Ovary (tissue), 9 donors: ENCODE data around the gene ZNF549. TPM values are rescaled to one million over a fixed set of nuclear protein-coding genes. Genes with fewer than 3 reads are reported as not detected.

ENCODE experiments used
- DNase-seq, 5 donors: peaks; one replicate each; pipeline ENCODE4 v3.0.0-alpha.2; 2019 to 2020
- H3K27ac ChIP-seq, 2 donors: fragments of 200-600 bp; one replicate each; pipeline versions ENCODE4 v1.5.1 to v1.8.0; 2019 to 2022
- H3K27me3 ChIP-seq: fragments of 200-600 bp; one replicate; pipeline ENCODE4 v1.8.0; 2022
- H3K36me3 ChIP-seq: fragments of 200-600 bp; sonication (generic); one replicate; pipeline ENCODE4 v1.5.1; 2019
- H3K4me1 ChIP-seq: one replicate; pipeline ENCODE4 v1.8.1; 2013; ENCODE audit warnings: mild to moderate bottlenecking, moderate library complexity; ENCODE audit not compliant: insufficient read depth
- H3K4me3 ChIP-seq: fragments of 200-600 bp; sonication (generic); one replicate; pipeline ENCODE4 v1.5.1; 2017
- H3K9me3 ChIP-seq, 2 donors: fragments of 200-600 bp in 1 of 2; sonication (generic) in 1 of 2; one replicate each; pipeline versions ENCODE4 v1.5.1 to v1.8.1; 2013 to 2019; ENCODE audit warnings: mild to moderate bottlenecking in 1 of 2, moderate library complexity in 1 of 2
- EP300 ChIP-seq: sonication (generic); formaldehyde crosslinking; IDR thresholded peaks from one replicate; pipeline ENCODE4 v1.6.1; 2017; ENCODE audit warnings: antibody characterized with exemption
- POLR2A ChIP-seq: fragments of 450-650 bp; IDR thresholded peaks from one replicate; pipeline ENCODE4 v1.6.1; 2017; ENCODE audit warnings: antibody characterized with exemption, mild to moderate bottlenecking, moderate library complexity
- WGBS, 3 donors: extraction: QIAGEN DNeasy Blood & Tissue Kit in 1 of 3; methylation state at CpG; one replicate each; pipeline versions ENCODE4 v1.1.5 to v1.1.7; 2013 to 2017; 5-methylcytosine and 5-hydroxymethylcytosine counted together
- intact Hi-C, 4 donors: fragments of 100-400 bp; cut with DNase I; formaldehyde crosslinking; loops; one replicate each; pipeline versions ENCODE4 v1.11.0 to v1.15.1; 2022 to 2023
- polyA plus RNA-seq, 2 donors: library from polyadenylated mRNA; stranded (reverse); fragments of 200-250 nt in 1 of 2; fragments of 350-450 nt in 1 of 2; fragmentation: Illumina TruSeq in 1 of 2; extraction: RNeasy Lipid Tissue Mini Kit (QIAGEN cat#74804) in 1 of 2; gene quantifications; one replicate each; pipeline ENCODE4 v1.2.3, GENCODE V29; 2013 to 2014
- total RNA-seq, 7 donors: library from RNA; depleted of rRNA in 2 of 7; stranded (reverse); fragments of >200 nt in 2 of 7; fragmentation: NEBNext Ultra II Directional in 3 of 7; extraction: Animal tissue kit (Norgen Biotek cat#: 25700) in 3 of 7; gene quantifications; one replicate each; pipeline versions ENCODE4 v1.1.0 to v1.2.4, GENCODE V29; 2016 to 2023
- TF ChIP-seq, protein P1 (sequence below), 3 donors: fragments of 450-650 bp in 2 of 3; fragments of 200-600 bp in 1 of 3; IDR thresholded peaks; one replicate each; pipeline versions ENCODE4 v1.5.1 to v1.8.0; 2016 to 2022; ENCODE audit warnings: antibody characterized with exemption in 3 of 3, mild to moderate bottlenecking in 1 of 3
- donor health status: DM: no; HTN: no; CAD: no; lungs with moderate emphysema.
- donor health status: DM: no; HTN: no; CAD: no.
- donor health status: Bipolar disorder and iron deficiency.
- donor health status: DM: yes; HTN: yes; CAD: no.
- donor health status: DM: no; HTN: no; CAD: no.
- donor health status: DM: yes; HTN: yes; CAD: no.

ZNF549 gene
- total and polyA plus RNA-seq, 9 donors: 3.9 to 11.9 (median 8.2) TPM

DNA sequence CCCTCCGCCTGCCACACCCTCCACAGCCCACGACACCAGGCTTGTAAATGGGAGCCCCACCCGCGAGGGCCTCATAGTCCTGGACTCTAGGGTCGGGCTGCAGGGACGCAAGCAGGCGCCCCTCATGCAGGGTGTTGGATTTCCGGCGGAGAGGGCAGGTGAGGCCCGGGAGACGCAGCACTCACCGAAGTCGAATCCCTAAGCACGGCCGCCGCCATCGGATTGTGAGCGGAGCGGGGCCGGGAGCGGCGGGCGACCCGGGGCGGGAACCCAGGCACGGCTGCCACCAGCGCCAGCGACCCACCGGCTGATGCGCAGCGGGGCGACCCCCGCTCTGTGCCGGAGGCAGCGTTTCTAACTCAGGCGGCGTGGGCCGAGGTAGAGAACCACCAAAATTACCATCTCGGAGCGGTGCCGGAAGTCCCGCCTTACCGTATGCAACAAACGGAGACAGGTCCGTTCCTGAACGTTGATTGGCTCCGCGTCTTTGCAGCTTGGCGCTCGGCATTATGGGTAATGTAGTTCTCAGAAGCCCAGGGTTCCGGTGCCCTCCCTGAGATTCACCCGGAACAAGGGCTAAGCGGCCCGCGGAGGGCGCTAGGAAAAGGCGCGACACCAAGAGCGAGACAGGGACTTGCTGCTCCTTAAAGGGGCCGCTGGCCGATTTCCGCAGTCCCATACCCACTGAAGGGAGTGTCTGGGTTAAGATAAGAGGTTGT, 51.5 kb downstream of the ZNF549 start, which contains the start of gene ZNF416:
ZNF416 (minus strand) TSS at position 425 of the 719 bp plus-strand sequence; CDS start at position 218, 207 bp downstream.
- Histone ChIP-seq H3K27me3 (no peaks in the 10 kb centered on the region), H3K9me3 (peaks cover 10 to 34% of the 10 kb centered on the region in 2 donors), H3K27ac (peak within 1 kb of the TSS in 1 of 2 donors; percentile 35), H3K36me3 (peaks cover 9% of the 10 kb centered on the region), H3K4me3 (peak within 1 kb of the TSS; percentile 98), H3K4me1 (peaks cover 9% of the 10 kb centered on the region)
- intact Hi-C loops: no loop called here
- TF ChIP-seq EP300 (no peak), POLR2A (peak; percentile 36)
- DNase-seq: peak; percentile 93 to 96 (median 95)
- 0 to 1% (median 1%) methylated on average over 53 to 62 of the region's 62 CpGs for WGBS, 3 donors

DNA sequence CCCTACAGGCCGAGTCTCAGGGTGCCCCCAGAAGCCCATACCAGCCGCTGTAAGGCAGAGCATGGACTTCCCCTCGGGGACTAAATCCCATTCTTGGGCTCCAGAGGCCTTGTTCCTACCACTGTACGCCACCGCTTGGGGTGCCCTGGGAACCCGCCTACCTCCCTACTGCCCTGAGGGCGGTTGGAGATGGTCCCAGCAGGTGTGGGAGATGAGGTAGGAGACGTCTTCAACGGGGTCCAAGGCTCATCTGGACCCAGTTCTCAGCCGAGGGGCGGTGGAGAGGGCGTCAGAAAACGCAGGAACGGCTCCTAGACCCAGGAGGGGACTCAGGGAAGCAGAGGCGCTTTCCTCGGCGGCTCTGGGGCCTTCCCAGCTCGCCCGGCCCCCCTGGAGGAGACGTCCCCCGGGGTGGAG, 56.0 kb downstream of the ZNF549 start:
- Histone ChIP-seq H3K4me3 (peak overlapping the region; percentile 48), H3K27ac (peak overlapping the region in 1 of 2 donors; percentile 18), H3K36me3 (no peaks in the 10 kb centered on the region), H3K4me1 (peaks cover 10% of the 10 kb centered on the region), H3K9me3 (peaks cover 0 to 28% of the 10 kb centered on the region in 2 donors), H3K27me3 (no peaks in the 10 kb centered on the region)
- intact Hi-C loops: no loop called here
- DNase-seq: peak in 1 of 5 donors; percentile 18
- 27 to 37% (median 32%) methylated on average over 19 to 21 of the region's 21 CpGs for WGBS, 3 donors
- no peak for TF ChIP-seq EP300
- no peak for TF ChIP-seq POLR2A

DNA sequence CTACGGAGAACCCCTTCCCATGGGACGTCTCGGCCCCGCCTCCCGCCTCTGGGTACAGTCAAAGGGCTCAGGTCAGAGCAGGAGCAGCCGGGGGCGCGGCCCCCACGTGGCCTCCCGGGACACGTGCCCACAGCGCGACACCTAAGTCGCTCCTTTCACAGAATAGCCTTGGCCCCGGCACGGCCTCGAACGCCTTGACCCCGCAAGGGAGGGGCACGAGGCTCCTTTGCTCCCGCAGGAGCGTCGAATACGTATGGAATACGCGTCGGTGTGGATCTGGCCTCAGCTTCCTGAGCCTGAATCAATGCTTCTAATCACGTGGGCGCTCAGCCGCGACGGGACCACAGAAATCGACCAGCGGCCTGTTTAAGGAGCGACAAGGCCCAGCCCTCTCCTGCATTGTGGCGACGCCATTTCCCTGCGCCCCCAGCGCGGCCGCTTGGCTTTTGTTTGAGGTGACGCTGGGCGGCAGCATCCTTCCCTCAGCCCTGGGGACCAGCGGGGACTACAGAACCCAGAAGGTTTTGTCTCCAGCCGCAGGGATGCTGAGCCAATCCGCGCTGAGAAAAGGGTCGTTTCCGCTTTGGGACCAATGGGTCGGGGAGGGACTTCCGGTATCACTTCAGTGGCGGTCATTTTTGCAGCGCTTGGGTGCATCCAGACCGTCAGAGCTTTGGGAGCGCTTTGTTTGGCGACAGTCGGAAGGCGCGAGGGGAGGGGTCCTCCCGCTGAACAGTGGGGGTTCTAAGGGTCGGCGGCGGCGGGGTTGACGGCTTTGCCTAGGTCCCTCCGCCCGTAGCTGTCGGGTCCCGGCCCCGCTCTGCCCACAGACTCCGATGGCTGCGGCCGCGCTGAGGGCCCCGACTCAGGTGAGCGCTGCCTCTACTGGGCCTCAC, 56.6 kb downstream of the ZNF549 start, which contains the start of gene ZIK1:
ZIK1 (plus strand) TSS at position 625 of the 896 bp plus-strand sequence; CDS start at position 837, 212 bp downstream.
- H3K27me3 ChIP-seq: no peaks in the 10 kb centered on the region
- 1 to 4% (median 1%) methylated on average over 59 to 76 of the region's 76 CpGs for WGBS, 3 donors
- peak; percentile 18 for TF ChIP-seq POLR2A
- TF ChIP-seq EP300: no peak
- peaks cover 8% of the 10 kb centered on the region for H3K4me1 ChIP-seq
- intact Hi-C loops: no loop called here
- peak within 1 kb of the TSS; percentile 48 for H3K4me3 ChIP-seq
- peak within 1 kb of the TSS in 1 of 2 donors; percentile 18 for H3K27ac ChIP-seq
- peaks cover 3 to 35% of the 10 kb centered on the region in 2 donors for H3K9me3 ChIP-seq
- H3K36me3 ChIP-seq: no peaks in the 10 kb centered on the region
- DNase-seq: peak; percentile 86 to 90 (median 88)

DNA sequence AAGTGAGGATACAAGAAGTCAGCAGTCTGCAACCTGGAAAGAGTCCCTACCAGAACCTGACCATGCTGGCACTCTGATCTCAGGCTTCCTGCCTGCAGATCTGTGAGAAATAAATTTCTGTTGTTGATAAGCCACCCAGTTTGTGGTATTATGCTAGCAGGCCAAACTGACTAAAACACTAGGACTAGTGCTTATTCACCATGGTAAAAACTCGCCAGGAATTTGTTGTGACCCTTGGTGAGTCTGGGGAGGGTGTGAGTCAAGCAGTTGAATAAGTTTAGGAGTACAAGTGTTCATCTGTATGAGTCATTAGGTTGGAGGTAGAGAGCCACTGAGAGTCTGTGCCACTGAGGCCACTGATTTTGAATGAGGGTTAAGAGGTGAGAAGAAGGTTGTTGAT, 60.4 kb downstream of the ZNF549 start:
- no peak for TF ChIP-seq EP300
- TF ChIP-seq POLR2A: no peak
- TF ChIP-seq, protein P1, sequence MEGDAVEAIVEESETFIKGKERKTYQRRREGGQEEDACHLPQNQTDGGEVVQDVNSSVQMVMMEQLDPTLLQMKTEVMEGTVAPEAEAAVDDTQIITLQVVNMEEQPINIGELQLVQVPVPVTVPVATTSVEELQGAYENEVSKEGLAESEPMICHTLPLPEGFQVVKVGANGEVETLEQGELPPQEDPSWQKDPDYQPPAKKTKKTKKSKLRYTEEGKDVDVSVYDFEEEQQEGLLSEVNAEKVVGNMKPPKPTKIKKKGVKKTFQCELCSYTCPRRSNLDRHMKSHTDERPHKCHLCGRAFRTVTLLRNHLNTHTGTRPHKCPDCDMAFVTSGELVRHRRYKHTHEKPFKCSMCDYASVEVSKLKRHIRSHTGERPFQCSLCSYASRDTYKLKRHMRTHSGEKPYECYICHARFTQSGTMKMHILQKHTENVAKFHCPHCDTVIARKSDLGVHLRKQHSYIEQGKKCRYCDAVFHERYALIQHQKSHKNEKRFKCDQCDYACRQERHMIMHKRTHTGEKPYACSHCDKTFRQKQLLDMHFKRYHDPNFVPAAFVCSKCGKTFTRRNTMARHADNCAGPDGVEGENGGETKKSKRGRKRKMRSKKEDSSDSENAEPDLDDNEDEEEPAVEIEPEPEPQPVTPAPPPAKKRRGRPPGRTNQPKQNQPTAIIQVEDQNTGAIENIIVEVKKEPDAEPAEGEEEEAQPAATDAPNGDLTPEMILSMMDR (IDR thresholded peaks at IDR 0.05): no peak
- peaks cover 3 to 70% of the 10 kb centered on the region in 2 donors for H3K9me3 ChIP-seq
- no peaks in the 10 kb centered on the region for H3K27me3 ChIP-seq
- H3K4me1 ChIP-seq: peaks cover 8% of the 10 kb centered on the region
- no peaks in the 10 kb centered on the region for H3K36me3 ChIP-seq
- WGBS, 3 donors: 94 to 100% (median 96%) methylated on average over 1 of the region's 1 CpG
- H3K27ac ChIP-seq: no peak overlapping the region
- DNase-seq: no peak
- intact Hi-C loops: no loop called here
- H3K4me3 ChIP-seq: no peak overlapping the region

DNA sequence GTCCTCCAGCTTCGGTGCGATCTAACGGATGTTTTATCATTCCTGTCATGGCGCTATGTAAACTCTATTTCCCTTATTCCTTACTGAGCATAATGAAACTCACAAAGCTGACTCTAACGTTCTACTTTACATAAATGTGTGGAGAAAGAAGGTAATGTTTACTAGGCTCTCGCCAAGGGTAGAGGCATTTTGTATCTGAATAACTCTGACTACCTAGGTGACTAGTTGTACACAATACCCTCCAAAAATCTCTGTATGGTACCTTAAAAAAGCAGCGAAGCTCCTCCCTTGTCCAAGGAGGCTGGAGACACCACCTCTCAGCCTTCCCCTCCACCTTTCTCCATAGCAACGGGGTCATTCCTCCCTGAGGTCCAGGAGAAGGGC, 72.2 kb downstream of the ZNF549 start:
- TF ChIP-seq POLR2A (no peak), EP300 (no peak)
- TF ChIP-seq, protein P1 (IDR thresholded peaks at IDR 0.05): no peak
- intact Hi-C loops: no loop called here

More for the DNA sequence above, 72.2 kb downstream of the ZNF549 start:
- Histone ChIP-seq H3K4me3 (peak overlapping the region; percentile 66), H3K36me3 (no peaks in the 10 kb centered on the region), H3K4me1 (peaks cover 5% of the 10 kb centered on the region), H3K27ac (no peak overlapping the region), H3K9me3 (peaks cover 0 to 14% of the 10 kb centered on the region in 2 donors), H3K27me3 (no peaks in the 10 kb centered on the region)
- WGBS, 3 donors: 52 to 61% (median 53%) methylated on average over 8 of the region's 8 CpGs
- DNase-seq: no peak
